Measurements from ENCODE around the gene RASL11B.

Gene RASL11B

DNA sequence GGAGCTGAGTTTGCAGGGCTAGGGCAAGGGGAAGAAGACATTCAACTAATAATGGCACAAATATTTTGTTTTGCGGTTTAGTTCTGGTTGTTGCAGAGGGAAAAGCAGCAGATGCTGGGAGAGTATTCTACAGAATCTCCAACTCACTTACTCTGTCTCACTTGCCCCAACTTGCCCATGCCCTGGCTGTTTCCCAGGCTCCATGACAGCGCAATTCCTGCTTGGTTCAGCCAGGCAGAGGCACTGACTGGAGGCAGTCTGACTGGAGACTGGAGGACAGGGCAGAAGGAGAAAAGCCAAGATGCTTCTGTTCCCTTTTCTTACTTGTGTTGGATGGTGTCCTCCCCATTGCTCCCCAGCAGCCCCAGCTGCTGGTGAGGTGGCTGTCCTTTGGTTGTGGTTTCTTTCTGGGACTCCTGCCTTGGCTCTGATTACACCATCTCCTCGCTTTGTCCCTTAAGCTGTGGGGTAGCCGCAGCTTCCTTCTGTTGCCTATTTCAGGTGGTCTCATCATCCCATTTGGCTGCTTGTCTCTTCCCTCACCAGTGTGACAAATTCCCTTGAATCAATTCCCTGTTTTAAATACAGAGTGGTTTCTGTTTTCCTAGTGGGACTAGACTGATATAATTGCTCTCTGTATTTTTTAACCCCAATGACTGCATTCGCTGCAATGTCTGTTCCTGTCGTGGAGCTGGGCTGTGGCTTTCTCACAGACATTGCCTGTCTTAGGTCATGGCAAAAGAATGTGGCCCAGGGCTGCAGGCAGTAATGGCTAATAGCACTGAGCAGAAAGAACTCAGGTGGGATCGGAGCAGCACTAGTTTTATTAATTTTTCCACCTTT, 24.2 kb upstream of the RASL11B start:
- TF ChIP-seq ZNF274 (IDR thresholded peaks at IDR 0.05; ENCODE audit: low read depth, low read length), result no peak
- H3K4me3 ChIP-seq (ENCODE audit: low read length), result no peak overlapping the region

DNA sequence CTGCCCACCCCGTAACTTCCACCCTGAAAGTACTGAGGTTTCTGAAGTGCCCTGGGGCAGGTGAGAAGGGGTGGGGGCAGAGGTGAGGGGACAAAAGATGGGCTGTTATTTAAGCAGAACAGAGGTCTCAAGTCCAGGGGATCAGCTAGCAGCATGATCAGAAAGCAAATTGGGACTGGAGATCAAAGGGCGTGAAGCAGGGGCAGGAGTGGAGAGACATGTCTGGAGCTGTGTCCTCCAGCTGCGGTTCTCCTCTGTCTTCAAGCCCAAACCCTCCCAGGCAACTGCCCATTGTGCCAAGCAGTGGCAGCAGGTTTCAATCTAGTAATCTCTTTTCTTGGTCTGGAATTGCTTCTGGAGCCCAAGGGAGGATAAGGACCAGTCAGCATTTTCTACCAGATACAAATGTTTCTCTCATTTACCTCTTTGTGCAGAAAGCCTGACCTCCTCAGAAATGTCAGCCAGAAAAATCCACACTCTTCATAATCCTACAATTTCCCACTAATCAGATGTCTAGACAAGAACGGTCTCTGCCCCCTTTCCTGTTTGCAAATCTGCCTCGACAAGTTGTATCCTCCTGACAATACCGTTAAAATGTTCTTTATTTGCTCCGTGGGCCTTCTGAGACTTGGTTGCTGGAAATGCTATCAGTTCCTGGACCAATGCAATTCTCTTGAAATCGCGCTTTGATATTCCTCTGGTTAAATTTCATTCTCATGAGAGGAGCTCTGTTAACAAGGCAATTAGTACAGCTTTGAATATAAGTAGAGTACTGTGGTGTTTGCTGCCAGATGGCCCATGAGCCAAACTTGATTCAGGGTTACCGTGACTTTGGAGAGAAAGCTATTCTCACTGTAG, 23.2 kb upstream of the RASL11B start:
- no peak for TF ChIP-seq ZNF274 (IDR thresholded peaks at IDR 0.05; ENCODE audit: low read depth, low read length)
- H3K4me3 ChIP-seq (ENCODE audit: low read length), result no peak overlapping the region

DNA sequence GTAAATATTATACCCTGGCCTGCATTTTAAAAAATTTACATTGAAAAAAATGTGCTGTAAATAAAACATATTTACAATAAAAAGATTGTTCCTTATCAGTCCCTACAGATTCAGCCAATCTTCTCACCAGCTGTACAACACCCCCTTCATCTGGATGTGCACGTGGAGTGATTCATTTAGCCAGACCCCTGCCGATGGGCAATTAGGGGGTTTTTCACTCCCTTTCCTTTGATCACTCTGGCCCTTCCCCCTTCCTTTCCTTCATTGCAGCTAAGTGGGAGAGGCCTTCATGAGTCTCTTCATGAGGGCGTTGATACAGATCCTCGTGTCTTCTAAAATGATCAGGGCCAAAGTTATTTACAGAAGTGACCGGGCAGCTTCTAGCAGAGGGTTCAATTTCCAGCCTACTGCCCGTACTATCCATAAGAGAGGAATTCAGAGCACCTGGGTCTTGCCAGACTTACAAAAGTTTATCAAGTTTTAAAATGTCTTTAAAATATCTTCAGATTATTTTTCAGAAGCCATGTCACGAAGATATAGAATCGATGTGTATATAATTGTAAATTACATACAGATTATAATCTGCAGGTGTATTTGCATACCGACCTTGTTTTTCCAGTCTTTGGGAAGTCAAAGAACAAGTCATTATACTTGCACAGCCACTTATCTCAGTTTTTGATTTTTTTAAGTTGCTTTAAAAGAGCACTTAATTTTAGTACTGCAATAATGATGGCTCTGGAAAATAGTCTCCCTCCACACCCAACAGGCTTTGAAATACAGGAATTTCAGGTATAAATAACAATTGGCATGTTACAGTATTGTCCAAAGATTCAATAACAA, 21.4 kb upstream of the RASL11B start:
- no peak overlapping the region for H3K4me3 ChIP-seq (ENCODE audit: low read length)

DNA sequence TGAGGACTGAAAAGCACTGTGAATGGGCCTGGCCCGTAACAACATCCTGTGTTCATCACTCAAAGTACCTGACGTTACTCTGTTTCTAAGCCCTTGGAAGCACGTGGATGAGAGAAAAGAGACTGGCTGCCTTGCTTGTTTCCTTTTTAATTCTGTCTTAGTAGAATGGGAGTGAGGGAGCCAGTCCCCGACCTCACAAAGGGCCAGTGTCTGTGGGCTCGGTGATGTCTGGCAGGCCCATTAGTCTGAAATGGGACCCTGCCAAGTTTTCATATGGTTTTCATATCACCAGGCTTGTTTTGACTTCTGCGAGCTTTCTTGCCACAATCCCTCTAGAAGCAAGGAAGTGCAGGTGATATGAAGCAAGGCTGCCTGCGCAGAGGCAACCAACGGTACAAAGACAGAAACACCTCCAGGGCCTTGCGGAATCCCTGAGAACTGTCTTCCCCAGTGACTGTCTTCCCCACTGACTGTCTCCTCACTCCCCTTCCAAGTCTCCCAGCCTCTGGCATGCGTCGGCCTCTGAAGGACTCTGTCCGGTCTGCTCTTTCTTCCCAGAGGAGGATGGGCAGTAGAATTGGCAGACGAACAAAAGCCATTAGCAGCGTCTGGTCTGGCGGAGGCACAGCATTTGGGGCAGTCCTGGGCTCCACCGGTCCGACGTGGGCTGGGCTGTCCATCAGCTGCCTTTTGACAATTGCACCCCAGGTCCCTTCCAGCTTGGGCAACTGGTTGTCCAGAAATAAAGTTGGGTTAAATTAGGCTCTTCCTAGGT, 20.2 kb upstream of the RASL11B start:
- no peak for TF ChIP-seq ZNF274 (IDR thresholded peaks at IDR 0.05; ENCODE audit: low read depth, low read length)
- no peak overlapping the region for H3K4me3 ChIP-seq (ENCODE audit: low read length)

More for the DNA sequence above, 21.4 kb upstream of the RASL11B start:
- TF ChIP-seq ZNF274 (IDR thresholded peaks at IDR 0.05; ENCODE audit: low read depth, low read length), result no peak

DNA sequence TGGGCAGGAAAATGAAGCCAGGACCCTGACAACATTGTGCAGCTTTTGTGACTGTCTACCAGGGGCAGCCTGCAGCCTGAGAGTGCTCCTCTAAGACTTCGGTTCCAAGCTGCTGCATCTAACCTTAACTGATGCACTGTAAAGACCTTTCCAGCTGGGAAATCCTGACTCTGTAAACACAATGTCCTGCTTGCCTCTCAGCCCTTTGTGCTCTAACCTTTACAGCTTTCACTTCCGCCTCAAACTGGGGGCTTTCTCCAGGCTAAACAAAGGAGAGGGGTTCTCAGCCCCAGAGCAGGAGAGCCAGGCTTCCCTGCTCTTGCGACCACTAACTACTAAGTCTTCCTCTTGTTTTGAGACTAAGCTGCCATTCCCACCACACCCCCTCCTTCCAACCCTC, 19.3 kb upstream of the RASL11B start:
- H3K4me3 ChIP-seq (ENCODE audit: low read length), result no peak overlapping the region
- no peak for TF ChIP-seq ZNF274 (IDR thresholded peaks at IDR 0.05; ENCODE audit: low read depth, low read length)

DNA sequence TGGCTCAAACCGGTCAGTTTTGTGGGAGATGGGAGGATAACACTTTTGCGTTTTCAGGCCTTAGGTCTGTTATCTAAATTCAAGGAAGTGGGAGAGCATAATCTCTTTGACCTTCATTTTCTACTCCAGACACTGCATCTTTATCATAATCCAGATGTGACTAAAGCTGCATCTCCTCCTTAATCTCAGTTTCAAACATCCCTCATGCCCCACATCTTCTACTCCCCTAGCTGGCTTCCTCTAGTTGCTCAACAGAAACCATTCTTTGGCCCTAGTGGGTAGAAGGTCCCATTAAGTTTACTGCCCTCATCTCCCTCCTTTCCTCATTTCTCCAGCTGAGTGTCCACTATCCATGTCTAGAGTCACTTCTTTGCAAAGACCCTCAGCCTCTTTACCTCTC, 18.8 kb upstream of the RASL11B start:
- no peak for TF ChIP-seq ZNF274 (IDR thresholded peaks at IDR 0.05; ENCODE audit: low read depth, low read length)
- H3K4me3 ChIP-seq (ENCODE audit: low read length), result no peak overlapping the region

DNA sequence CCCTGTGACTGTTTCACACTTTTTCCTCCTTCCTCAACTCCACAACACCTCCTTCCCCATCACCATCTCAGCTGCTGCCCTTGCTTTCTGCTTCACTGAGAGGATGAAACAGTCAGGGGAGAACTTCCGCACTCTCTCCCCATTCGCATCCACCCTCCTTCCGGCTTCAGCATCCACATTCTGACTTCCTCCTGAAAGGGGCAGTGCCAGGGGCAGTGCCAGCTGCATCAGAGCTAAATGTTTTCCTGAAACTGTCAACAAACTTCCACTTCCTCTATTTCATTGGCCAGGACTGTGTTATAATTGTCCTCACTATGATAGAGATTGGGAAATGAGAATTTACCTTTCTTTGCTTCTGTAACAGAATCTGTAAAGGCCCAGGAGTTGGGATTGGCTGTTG, 18.2 kb upstream of the RASL11B start:
- TF ChIP-seq ZNF274 (IDR thresholded peaks at IDR 0.05; ENCODE audit: low read depth, low read length), result no peak
- no peak overlapping the region for H3K4me3 ChIP-seq (ENCODE audit: low read length)

DNA sequence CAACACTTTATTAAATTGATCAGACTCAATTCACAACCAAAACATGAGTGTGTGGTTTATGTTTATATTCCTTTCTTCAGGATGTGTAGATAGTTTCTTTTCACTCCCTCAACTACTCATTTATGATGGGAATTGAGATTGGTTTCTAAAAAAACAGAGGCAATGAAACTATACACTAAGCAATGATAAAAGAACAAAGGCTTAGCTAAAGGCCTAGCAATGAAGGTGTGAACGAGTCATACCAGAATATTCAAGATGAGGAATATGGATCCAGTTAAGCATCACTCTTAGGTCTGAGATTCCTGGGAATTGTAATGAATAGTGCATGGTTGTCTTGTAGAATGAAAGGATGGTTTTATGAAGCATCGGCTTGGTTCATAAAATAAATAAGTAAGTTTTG, 17.5 kb upstream of the RASL11B start:
- no peak for TF ChIP-seq ZNF274 (IDR thresholded peaks at IDR 0.05; ENCODE audit: low read depth, low read length)
- no peak overlapping the region for H3K4me3 ChIP-seq (ENCODE audit: low read length)

DNA sequence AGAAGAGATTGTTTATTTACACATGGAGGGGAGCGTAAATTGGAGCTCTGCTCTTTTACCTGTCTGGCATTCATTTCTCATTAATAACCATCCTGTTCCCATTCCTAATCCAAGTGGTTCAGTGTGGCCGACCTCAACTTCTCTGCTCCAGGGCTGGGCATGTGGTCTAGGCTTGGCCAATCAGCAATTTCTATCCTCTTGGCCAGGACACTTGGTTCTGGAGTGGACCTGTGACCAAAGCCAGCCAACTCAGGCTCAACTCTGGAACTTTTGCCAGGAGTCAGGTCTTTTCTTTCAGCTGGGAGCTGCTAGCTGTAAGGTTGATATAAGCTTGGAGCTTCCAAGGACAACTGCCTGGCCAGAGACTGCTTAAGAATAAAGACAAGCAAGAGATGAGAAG, 15.6 kb upstream of the RASL11B start:
- TF ChIP-seq ZNF274 (IDR thresholded peaks at IDR 0.05; ENCODE audit: low read depth, low read length), result no peak
- H3K4me3 ChIP-seq (ENCODE audit: low read length), result no peak overlapping the region

DNA sequence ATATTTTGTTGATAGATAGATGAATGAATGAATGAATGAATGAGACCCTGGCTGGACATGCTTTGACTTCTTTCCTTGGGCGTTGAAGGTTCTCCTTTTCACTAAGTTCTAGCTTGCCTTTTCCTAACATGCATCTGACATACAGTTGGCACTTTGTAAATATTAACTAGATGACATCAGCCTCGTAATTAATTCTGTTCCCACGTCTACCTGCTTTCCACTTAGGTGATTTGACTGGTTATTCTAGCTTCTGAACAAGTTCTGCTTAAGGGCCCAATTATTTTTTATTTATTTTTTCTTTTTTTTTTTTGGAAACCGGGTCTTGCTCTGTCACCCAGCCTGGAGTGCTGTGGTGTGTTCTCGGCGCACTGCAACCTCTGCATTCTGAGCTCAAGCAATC, 13.9 kb upstream of the RASL11B start:
- TF ChIP-seq ZNF274 (IDR thresholded peaks at IDR 0.05; ENCODE audit: low read depth, low read length), result no peak
- no peak overlapping the region for H3K4me3 ChIP-seq (ENCODE audit: low read length)

DNA sequence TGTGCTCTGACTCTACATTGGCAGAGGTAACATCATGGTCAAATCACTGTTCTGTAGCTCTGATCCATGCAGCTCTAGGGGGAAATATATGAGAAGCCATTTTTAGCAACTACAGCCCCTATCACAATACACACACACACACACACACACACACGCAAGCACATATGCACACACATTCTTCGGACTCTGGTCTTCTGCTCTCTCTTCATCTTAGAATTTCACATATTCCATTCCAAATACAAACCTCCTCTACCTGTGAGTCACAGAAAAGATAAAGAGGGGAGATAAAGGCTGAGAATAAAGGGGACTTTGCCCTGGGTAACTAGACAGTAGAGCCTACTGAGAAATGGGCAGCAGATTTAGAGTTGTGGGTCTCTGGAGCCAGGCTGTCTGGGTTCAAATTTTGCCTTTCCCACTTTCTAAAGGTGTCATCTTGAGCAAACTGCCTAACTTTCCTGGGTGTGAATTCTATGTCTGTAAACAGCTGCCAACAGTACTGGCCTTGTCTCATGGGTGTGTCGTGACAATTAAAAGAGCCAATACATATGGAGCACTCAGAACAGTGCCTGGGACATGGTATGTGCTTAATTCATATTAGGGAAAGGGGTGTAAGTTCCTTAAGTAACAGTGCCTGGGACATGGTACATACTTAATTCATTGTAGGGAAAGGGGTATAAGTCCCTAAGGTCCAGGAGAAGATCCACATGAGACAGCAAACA, 11.6 kb upstream of the RASL11B start:
- no peak for TF ChIP-seq ZNF274 (IDR thresholded peaks at IDR 0.05; ENCODE audit: low read depth, low read length)
- no peak overlapping the region for H3K4me3 ChIP-seq (ENCODE audit: low read length)

DNA sequence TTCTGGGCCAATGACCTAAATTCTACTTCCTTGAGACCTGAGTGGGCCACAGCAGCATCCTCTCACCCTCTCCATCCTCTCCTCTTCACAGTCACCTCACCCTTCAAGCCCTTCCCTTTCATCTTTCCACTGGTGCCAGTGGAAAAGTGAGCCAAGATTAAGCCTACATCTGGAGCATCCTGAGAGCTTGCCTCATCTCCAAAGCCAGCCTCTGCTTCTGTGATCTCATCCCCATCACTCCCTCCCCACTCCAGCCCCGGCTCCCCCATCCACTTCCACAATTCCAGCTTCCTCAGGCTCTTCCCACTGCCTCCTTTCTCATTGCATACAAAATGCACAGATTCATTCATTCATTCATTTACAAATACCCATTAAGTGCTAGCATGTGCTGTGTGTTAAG, 10.1 kb upstream of the RASL11B start:
- H3K4me3 ChIP-seq (ENCODE audit: low read length), result no peak overlapping the region
- TF ChIP-seq ZNF274 (IDR thresholded peaks at IDR 0.05; ENCODE audit: low read depth, low read length), result no peak

DNA sequence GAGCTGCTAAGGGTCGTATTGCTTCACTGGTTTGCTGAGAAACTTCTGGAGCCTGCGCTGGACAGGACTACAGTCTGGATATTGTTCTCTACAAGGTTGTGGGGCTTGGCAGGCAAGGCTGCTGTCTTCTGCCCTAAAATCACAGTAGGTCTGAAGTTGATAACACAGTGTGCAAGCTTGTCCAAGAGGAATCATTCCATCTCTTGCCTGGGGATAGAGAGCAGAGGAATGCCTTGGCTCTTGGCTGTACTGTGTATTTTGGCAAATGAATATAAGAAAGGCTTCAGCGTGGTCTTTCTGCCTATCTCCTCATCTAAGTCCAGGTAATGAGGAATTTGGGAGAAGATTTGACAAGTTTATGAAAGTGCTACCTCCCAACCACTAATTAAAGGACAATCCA, 9.4 kb upstream of the RASL11B start:
- no peak for TF ChIP-seq ZNF274 (IDR thresholded peaks at IDR 0.05; ENCODE audit: low read depth, low read length)
- no peak overlapping the region for H3K4me3 ChIP-seq (ENCODE audit: low read length)

Data from GM08714 (cell line).